Fibroblast of villous mesenchyme (primary cell): Measurements from ENCODE around the gene ZNF319. TPM values are rescaled to one million over a fixed set of nuclear protein-coding genes. Genes with fewer than 3 reads are reported as not detected.

Experiments
- DNase-seq: peaks from one replicate; pipeline ENCODE4 v3.0.0-alpha.2; 2010; ENCODE audit warnings: low read depth
- H3K4me3 ChIP-seq: 2 replicates; pipeline ENCODE4 v1.5.1; 2011; ENCODE audit warnings: low read depth, mild to moderate bottlenecking, low read length
- CTCF ChIP-seq: IDR thresholded peaks from 2 replicates; pipeline ENCODE4 v1.5.1; 2012; ENCODE audit warnings: low read depth, mild to moderate bottlenecking, low read length; ENCODE audit not compliant: insufficient read depth
- total RNA-seq: library from RNA; depleted of rRNA; stranded (reverse); fragments of >200 nt; gene quantifications from 2 replicates; pipeline ENCODE4 v1.2.3, GENCODE V29; 2012

Gene ZNF319
- total RNA-seq, result 5.5 and 6.0 TPM in 2 replicates

DNA sequence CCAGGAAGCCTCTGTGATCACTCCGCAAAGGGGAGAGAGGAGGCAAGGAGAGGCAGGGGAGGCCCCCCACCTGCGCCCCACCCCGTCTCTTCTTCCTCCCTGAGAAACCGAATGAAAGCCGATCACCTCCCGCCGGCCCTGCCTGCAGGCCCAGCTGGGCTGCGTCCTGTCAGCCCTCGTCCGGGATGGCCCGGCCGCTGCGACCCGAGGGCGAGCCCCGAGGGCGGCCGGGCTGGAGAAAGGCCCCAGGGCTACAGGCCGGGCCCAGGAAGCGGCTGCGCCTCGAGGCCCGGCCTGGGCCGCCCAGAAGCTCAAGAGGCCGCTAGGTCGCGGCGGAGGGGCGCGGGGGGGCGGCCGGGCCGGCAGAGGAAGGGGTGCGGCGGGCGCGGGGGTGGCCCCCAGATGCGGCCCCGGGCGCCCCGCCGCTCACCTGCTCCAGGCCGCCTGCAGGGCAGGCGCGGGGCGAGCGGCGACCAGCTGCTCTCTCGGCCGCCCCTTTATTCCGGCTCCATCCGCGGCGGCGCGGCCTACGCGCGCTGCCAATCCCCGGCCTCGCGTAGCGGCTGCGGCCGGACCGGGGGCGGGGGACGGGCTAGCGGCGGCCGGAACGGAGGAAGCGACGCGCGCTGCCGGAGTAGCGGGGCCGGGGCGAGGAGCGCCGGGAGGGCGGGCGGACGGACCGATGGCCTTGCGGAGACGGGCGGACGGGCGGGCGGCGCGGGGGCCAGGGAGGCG lies at the start of gene ZNF319:
ZNF319 (minus strand) TSS at position 702 of the 735 bp plus-strand sequence. CDS start 2,407 bp downstream, outside the sequence.
- peak within 1 kb of the TSS; percentile 88 for H3K4me3 ChIP-seq
- no peak for TF ChIP-seq CTCF
- DNase-seq, result peak; percentile 28

DNA sequence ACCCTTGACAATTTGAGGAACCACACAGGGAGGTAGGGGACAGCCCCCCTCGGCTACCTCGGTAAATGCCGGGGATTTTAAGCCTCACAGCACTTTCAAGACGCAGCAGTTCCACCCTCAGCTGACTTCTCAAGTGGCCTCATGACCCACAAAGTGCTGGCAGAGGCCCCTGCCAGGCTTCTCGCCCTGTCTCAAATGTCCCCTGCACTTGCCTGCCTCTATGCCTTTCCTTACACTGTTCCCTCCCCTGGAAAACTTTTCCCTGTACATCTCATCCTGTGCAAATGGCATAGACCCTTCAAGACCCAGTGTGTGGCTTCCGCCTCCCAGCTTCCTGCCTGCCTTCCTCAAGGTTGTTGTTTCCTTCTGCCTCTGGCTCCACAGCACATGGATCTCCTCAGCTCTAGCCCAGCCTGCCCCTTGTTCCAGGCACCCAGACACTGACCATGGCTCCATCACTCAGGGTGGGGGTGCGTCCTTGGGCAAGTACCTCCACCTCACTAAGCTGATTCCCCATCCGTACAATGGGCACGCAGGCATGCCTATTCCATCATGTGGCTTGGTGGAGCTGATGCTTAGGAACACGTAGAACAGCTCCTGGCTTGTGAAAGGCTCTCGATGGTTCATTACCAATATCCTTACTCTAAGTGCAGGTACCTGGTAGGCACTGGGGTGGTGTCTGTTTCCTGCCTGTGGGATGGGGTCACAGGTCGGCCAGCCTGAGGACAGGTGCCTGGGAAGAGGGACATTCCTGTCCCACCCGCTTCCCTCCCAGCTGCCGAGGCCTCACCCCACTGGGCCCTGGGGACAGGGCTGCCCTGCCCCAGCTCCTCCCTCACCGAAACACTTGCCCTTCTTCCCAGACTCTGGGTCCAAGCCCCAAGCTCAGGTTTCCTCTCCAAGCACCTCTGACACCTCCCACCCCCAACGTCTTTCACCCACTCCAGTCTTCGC lies 49.0 kb upstream of the ZNF319 start:
- H3K4me3 ChIP-seq, result no peak overlapping the region
- no peak for DNase-seq
- no peak for TF ChIP-seq CTCF

DNA sequence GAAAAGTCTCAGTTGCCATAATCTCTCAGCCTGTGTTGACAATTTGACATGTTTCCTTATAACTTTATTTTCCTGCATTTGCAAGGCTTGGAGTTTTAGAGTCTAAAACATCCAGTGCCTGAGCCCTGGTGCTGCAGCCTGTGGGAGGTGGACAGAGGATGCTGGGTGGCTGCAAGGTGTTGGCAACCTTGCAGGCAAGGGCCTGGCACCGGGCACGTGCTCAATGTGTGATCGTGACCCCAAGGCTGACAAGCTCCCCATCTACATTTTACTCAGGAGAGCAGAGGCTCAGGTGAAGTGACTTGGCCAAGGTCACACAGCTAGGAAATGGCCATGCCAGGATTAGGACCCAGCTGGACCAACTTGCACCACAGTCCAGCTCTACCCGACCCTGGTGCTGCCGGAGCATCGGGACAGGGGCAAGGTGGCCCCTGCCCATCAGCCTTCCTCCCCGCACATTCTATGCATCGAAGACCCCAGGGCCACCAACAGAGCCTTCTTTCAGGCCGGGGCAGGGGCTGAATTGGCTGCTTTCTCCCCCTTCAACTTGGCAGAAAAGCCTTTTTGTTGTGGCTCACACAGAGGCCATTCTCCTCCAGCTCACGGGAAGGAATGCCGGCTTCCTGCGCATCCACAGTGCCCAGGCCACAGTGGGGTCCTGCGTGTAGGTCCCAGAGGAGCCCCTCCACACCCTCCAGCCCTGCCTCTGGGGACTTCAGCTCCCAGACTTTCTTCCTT lies 48.2 kb upstream of the ZNF319 start:
- H3K4me3 ChIP-seq, result no peak overlapping the region
- DNase-seq, result no peak
- no peak for TF ChIP-seq CTCF

DNA sequence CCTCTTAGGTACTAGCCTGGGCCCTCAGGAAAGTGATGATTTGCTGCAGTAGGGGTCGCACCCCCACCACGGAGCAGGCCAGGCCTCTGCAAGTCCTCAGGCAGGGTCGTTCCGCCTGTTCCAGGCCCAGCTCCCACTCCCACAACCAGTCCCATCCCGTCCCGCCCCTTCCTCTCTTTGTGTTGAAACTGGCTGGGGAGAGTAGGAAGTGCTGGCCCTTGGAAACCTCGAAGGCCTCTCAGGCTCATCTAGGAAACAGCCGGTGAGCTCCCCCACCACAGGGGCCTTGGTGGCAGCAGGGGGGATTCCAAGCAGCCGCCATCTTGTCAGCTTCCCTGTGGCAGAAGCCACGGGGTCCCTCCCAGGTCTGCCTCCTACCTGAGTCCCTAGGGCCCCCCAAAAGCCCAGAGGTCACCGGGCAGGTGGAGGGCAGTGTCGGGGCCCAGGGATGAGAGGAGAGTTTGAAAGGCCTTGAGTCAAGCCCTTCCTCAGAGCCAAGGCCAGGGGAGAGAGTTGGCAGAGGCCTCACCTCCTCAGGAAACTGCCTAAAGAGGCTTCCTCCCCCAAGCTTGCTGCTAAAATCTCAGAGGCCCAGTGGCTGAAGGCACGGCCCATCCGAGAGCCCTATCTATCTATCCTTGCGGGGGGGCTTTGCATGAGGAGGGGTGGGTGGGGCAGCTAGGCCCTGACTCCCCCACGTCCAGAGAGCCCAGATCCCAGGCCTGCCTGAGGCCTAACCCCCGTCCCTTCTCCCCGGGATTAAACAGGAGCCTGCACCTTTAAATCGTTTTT lies 47.3 kb upstream of the ZNF319 start:
- no peak overlapping the region for H3K4me3 ChIP-seq
- no peak for DNase-seq
- no peak for TF ChIP-seq CTCF

GRCh38 chr16:58046936-58047335 lies 46.5 kb upstream of the ZNF319 start:
- DNase-seq, result no peak
- no peak for TF ChIP-seq CTCF

More at GRCh38 chr16:58046936-58047335, 46.5 kb upstream of the ZNF319 start:
- H3K4me3 ChIP-seq, result no peak overlapping the region
